ENCODE measurements around the gene GID4.

The GID4 gene

DNA sequence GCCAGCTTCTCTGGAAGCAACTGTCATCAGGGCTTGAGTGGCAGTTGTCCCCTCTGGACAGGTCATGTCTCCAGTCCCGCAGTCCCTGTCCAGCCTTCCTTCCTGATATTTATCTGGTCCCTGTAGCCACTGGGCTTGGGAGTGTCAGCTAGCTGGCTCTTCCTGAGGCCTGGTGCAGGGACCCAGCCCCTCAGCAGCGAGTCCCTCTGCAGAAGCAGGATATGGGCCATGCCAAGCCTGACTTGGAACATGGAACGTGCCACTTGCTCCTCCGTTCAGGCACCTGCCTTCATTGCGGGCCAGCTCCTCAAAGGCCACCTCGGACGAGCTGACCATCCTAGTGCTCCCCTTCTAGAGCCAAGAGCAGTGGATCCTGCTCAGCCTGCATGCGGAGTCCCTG lies 40.3 kb upstream of the GID4 start:
- no peak overlapping the region for H3K4me3 ChIP-seq (ENCODE audit: low read depth, low read length)
- TF ChIP-seq, protein P1, sequence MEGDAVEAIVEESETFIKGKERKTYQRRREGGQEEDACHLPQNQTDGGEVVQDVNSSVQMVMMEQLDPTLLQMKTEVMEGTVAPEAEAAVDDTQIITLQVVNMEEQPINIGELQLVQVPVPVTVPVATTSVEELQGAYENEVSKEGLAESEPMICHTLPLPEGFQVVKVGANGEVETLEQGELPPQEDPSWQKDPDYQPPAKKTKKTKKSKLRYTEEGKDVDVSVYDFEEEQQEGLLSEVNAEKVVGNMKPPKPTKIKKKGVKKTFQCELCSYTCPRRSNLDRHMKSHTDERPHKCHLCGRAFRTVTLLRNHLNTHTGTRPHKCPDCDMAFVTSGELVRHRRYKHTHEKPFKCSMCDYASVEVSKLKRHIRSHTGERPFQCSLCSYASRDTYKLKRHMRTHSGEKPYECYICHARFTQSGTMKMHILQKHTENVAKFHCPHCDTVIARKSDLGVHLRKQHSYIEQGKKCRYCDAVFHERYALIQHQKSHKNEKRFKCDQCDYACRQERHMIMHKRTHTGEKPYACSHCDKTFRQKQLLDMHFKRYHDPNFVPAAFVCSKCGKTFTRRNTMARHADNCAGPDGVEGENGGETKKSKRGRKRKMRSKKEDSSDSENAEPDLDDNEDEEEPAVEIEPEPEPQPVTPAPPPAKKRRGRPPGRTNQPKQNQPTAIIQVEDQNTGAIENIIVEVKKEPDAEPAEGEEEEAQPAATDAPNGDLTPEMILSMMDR (IDR thresholded peaks at IDR 0.05; ENCODE audit: low read depth, low read length, missing control alignments), result no peak
- no peak for DNase-seq (ENCODE audit: low read depth)
- in situ Hi-C loops (cut with HindIII; ENCODE audit: low sequenced_read_pairs), result no loop called here

DNA sequence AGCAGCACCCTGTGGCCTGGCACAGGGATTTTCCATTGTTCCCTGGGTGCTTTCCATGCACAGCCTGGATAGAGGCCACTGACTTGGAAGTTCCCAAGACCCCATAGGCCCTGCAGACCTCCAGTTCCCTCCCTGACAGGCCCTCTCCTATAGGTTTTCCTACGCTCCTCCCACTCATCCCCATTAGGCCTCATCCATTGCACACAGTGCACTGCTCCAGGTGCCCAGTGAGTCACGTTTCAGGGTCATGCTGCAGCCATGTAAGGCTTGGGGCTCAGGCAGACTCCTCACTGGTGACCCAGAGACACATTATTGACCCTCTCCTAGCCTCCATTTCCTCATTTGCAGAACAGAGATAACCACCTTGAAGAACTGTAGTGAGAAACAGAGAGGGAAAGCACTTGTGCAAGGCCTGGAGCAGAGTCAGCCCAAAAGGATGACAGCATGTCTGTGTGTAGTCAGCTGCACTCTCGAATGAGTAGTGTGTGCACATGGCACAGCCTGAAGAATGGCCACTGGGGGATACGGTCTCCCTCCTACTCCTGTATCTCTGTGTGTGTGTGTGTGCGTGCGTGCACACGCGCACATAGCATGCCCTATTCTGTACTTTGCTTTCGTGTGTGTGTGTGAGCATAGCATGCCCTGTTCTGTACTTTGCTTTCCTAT lies 39.7 kb upstream of the GID4 start:
- H3K4me3 ChIP-seq (ENCODE audit: low read depth, low read length), result no peak overlapping the region
- in situ Hi-C loops (cut with HindIII; ENCODE audit: low sequenced_read_pairs), result no loop called here
- TF ChIP-seq, protein P1 (IDR thresholded peaks at IDR 0.05; ENCODE audit: low read depth, low read length, missing control alignments), result no peak
- DNase-seq (ENCODE audit: low read depth), result no peak

DNA sequence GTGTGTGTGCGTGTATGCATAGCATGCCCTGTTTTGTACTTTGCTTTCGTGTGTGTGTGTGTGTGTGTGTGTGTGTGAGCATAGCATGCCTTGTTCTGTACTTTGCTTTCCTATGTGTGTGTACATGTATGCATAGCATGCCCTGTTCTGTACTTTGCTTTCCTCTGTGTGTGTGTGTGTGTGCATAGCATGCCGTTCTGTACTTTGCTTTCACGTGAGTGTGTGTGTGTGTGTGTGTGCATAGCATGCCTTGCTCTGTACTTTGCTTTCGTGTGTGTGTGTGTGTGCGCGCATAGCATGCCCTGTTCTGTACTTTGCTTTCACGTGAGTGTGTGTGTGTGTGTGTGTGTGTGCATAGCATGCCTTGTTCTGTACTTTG lies 39.2 kb upstream of the GID4 start:
- no peak for DNase-seq (ENCODE audit: low read depth)
- no peak overlapping the region for H3K4me3 ChIP-seq (ENCODE audit: low read depth, low read length)
- TF ChIP-seq, protein P1 (IDR thresholded peaks at IDR 0.05; ENCODE audit: low read depth, low read length, missing control alignments), result no peak
- in situ Hi-C loops (cut with HindIII; ENCODE audit: low sequenced_read_pairs), result no loop called here

DNA sequence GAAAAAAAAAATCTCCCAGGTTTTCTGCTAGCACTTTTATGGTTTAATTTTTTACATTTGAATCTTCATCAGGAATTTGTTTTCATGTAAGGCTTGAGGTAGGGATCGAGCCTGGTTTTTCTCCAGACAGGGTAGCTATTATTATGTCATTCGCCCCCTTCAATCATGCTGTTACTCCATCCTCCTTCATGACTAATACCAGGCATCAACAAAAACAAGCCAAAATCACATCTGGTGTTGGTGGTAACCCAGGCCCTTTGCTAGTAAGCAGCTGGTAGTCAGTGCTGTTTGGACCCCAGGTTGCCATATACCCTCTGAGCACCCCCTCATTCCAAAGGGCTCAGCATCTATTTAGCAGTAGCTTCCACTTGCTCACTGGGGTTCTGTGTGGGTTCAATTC lies 37.0 kb upstream of the GID4 start:
- in situ Hi-C loops (cut with HindIII; ENCODE audit: low sequenced_read_pairs), result no loop called here
- no peak overlapping the region for H3K4me3 ChIP-seq (ENCODE audit: low read depth, low read length)
- TF ChIP-seq, protein P1 (IDR thresholded peaks at IDR 0.05; ENCODE audit: low read depth, low read length, missing control alignments), result no peak
- DNase-seq (ENCODE audit: low read depth), result no peak

GRCh38 chr17:18004345-18004744 lies 34.9 kb upstream of the GID4 start:
- no peak for DNase-seq (ENCODE audit: low read depth)
- TF ChIP-seq, protein P1 (IDR thresholded peaks at IDR 0.05; ENCODE audit: low read depth, low read length, missing control alignments), result no peak
- no peak overlapping the region for H3K4me3 ChIP-seq (ENCODE audit: low read depth, low read length)
- in situ Hi-C loops (cut with HindIII; ENCODE audit: low sequenced_read_pairs), result no loop called here

DNA sequence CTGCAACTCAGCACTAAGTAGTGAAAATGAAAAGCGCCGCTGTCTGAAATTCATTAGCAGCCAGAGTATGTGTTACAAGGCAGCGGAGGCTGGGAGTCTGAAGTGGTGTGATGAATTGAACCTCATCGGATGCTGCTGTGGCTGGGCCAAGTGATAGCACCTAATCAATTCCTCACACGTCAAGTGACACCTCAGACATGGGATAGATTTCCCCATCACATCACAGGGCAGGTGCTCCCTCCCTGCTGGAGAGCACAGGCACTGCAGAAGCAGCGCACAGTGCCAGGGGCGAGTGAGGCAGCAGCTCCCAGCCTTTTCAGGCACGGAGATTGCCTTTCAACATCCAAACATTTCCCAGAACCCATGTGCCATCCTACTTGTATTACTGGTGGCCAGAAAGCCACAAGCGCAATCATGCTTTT lies 34.3 kb upstream of the GID4 start:
- in situ Hi-C loops (cut with HindIII; ENCODE audit: low sequenced_read_pairs), result no loop called here
- TF ChIP-seq, protein P1 (IDR thresholded peaks at IDR 0.05; ENCODE audit: low read depth, low read length, missing control alignments), result peak; percentile 39
- no peak for DNase-seq (ENCODE audit: low read depth)
- H3K4me3 ChIP-seq (ENCODE audit: low read depth, low read length), result no peak overlapping the region
